Neural cell (in vitro differentiated cells): ENCODE results near the gene FAM168B. TPM values are rescaled to one million over a fixed set of nuclear protein-coding genes. Genes with fewer than 3 reads are reported as not detected.
A peak's percentile ranks its signal among the peaks of the same experiment; 100 is the strongest.

Experiments
- H2AFZ ChIP-seq: fragments of 200-600, 300-800 bp; sonication (generic), shearing (Covaris generic); 2 replicates; pipeline ENCODE4 v1.6.0; 2014; ENCODE audit warnings: low read depth, mild to moderate bottlenecking, antibody characterized with exemption, low read length, moderate library complexity
- H3F3A ChIP-seq: fragments of 200-600 bp; shearing (Covaris generic); 2 replicates; pipeline ENCODE4 v1.6.1; 2016; ENCODE audit warnings: mild to moderate bottlenecking, moderate library complexity, mixed read lengths, antibody characterized with exemption, low read length; ENCODE audit not compliant: insufficient read depth, poor library complexity, severe bottlenecking
- H3K27ac ChIP-seq: fragments of 200-600, 300-800 bp; sonication (generic), shearing (Covaris generic); 2 replicates; pipeline ENCODE4 v1.5.1; 2014; ENCODE audit warnings: mild to moderate bottlenecking, low read length, moderate library complexity
- H3K27me3 ChIP-seq: fragments of 300-800, 200-600 bp; sonication (generic), shearing (Covaris generic); 2 replicates; pipeline ENCODE4 v1.6.0; 2014; ENCODE audit warnings: mild to moderate bottlenecking, low read depth, low read length, moderate library complexity; ENCODE audit not compliant: insufficient read depth
- H3K36me3 ChIP-seq: fragments of 300-800, 200-600 bp; sonication (generic), shearing (Covaris generic); 2 replicates; pipeline ENCODE4 v1.5.1; 2014; ENCODE audit warnings: mild to moderate bottlenecking, antibody characterized with exemption, low read length, moderate library complexity; ENCODE audit not compliant: insufficient read depth
- H3K4me2 ChIP-seq: fragments of 300-800, 200-600 bp; sonication (generic), shearing (Covaris generic); 2 replicates; pipeline ENCODE4 v1.6.0; 2014; ENCODE audit warnings: mild to moderate bottlenecking, low read length
- H3K4me3 ChIP-seq: fragments of 300-800, 200-600 bp; sonication (generic), shearing (Covaris generic); 2 replicates; pipeline ENCODE4 v1.5.1; 2014; ENCODE audit warnings: mild to moderate bottlenecking, low read length, moderate library complexity
- H3K79me2 ChIP-seq: fragments of 200-600 bp; shearing (Covaris generic); replicated peaks from 2 replicates; pipeline ENCODE4 v1.6.0; 2014; ENCODE audit warnings: mild to moderate bottlenecking, low read length, moderate library complexity; ENCODE audit not compliant: insufficient read depth
- H3K9ac ChIP-seq: fragments of 300-800, 200-600 bp; sonication (generic), shearing (Covaris generic); 2 replicates; pipeline ENCODE4 v1.6.1; 2016; ENCODE audit warnings: mild to moderate bottlenecking, low read length, mixed read lengths
- H3K9me2 ChIP-seq: fragments of 200-600 bp; shearing (Covaris generic); 2 replicates; pipeline ENCODE4 v1.6.1; 2016; ENCODE audit warnings: mild to moderate bottlenecking, low read length, mixed read lengths; ENCODE audit not compliant: insufficient read depth
- H3K9me3 ChIP-seq: fragments of 200-600, 300-800 bp; sonication (generic), shearing (Covaris generic); 2 replicates; pipeline ENCODE4 v1.6.1; 2016; ENCODE audit warnings: mild to moderate bottlenecking, mixed run types, low read length, moderate library complexity, mixed read lengths
- H4K20me1 ChIP-seq: fragments of 200-600 bp; shearing (Covaris generic); 2 replicates; pipeline ENCODE4 v1.6.1; 2016; ENCODE audit warnings: mild to moderate bottlenecking, mixed run types; ENCODE audit not compliant: insufficient read depth
- CTCF ChIP-seq: fragments of 450-650 bp; IDR thresholded peaks from 2 replicates; pipeline ENCODE4 v1.5.1; 2014; ENCODE audit warnings: antibody characterized with exemption, mild to moderate bottlenecking, moderate library complexity; ENCODE audit not compliant: poor library complexity, severe bottlenecking
- EP300 ChIP-seq: fragments of 450-650 bp; conservative IDR thresholded peaks from 2 replicates; pipeline ENCODE4 v1.6.1; 2014; ENCODE audit warnings: antibody characterized with exemption, mild to moderate bottlenecking, moderate library complexity; ENCODE audit not compliant: poor library complexity, severe bottlenecking
- EZH2 ChIP-seq: fragments of 200-600, 300-800 bp; shearing (Covaris generic), sonication (generic); IDR thresholded peaks from 2 replicates; pipeline ENCODE4 v1.6.1; 2014; ENCODE audit warnings: antibody characterized with exemption, low read length, borderline replicate concordance, mild to moderate bottlenecking; ENCODE audit not compliant: insufficient read depth, poor library complexity, severe bottlenecking
- MXI1 ChIP-seq: fragments of 450-650 bp; conservative IDR thresholded peaks from 2 replicates; pipeline ENCODE4 v1.6.1; 2014; ENCODE audit warnings: antibody characterized with exemption, mild to moderate bottlenecking; ENCODE audit not compliant: poor library complexity, severe bottlenecking
- RAD21 ChIP-seq: fragments of 450-650 bp; conservative IDR thresholded peaks from 2 replicates; pipeline ENCODE4 v1.6.1; 2014; ENCODE audit warnings: antibody characterized with exemption, mild to moderate bottlenecking, moderate library complexity
- SMC3 ChIP-seq: fragments of 450-650 bp; conservative IDR thresholded peaks from 2 replicates; pipeline ENCODE4 v1.6.1; 2014; ENCODE audit warnings: antibody characterized with exemption, mild to moderate bottlenecking, moderate library complexity; ENCODE audit not compliant: poor library complexity
- TAF1 ChIP-seq: IDR thresholded peaks from 2 replicates; pipeline ENCODE4 v1.6.1; 2012; ENCODE audit warnings: low read depth
- polyA plus RNA-seq: library from polyadenylated mRNA; depleted of rRNA; stranded (reverse); fragments of >200 nt; gene quantifications from 2 replicates; pipeline ENCODE4 v1.2.3, GENCODE V29; 2014

Gene FAM168B
- polyA plus RNA-seq, 1 donor from 2014 or later = 162 TPM

GRCh38 chr2:131010566-131010965 is 82.7 kb downstream of the FAM168B start:
- H3K4me3 ChIP-seq = no peak overlapping the region
- no peaks in the 10 kb centered on the region for H3K36me3 ChIP-seq
- no peak overlapping the region for H3K4me2 ChIP-seq
- no peaks in the 10 kb centered on the region for H3K27me3 ChIP-seq
- H3K9ac ChIP-seq = no peak overlapping the region
- no peaks in the 10 kb centered on the region for H3K79me2 ChIP-seq
- no peaks in the 10 kb centered on the region for H3K9me3 ChIP-seq
- H3F3A ChIP-seq = no peaks in the 10 kb centered on the region
- no peak overlapping the region for H2AFZ ChIP-seq
- no peak overlapping the region for H3K27ac ChIP-seq
- H3K9me2 ChIP-seq = no peaks in the 10 kb centered on the region
- TF ChIP-seq TAF1 (no peak), RAD21 (no peak)
- H4K20me1 ChIP-seq = no peaks in the 10 kb centered on the region

- no peak overlapping the region for H2AFZ ChIP-seq
- no peak overlapping the region for H3K4me2 ChIP-seq
- no peaks in the 10 kb centered on the region for H3F3A ChIP-seq
- no peaks in the 10 kb centered on the region for H3K79me2 ChIP-seq
- no peak overlapping the region for H3K9ac ChIP-seq
- H3K9me2 ChIP-seq = no peaks in the 10 kb centered on the region
- no peaks in the 10 kb centered on the region for H4K20me1 ChIP-seq
- H3K27ac ChIP-seq = no peak overlapping the region
- H3K4me3 ChIP-seq = no peak overlapping the region
- H3K27me3 ChIP-seq = no peaks in the 10 kb centered on the region
- H3K9me3 ChIP-seq = no peaks in the 10 kb centered on the region
- no peak for TF ChIP-seq SMC3
- TF ChIP-seq RAD21 = no peak
- TF ChIP-seq EZH2 = no peak
- no peak for TF ChIP-seq MXI1
- no peak for TF ChIP-seq CTCF
- no peaks in the 10 kb centered on the region for H3K36me3 ChIP-seq
Observed at GRCh38 chr2:131009713-131010475, 83.4 kb downstream of the FAM168B start.

GRCh38 chr2:131008967-131009366 is 84.3 kb downstream of the FAM168B start:
- Histone ChIP-seq H3K27ac (no peak overlapping the region), H3K4me3 (no peak overlapping the region), H3K36me3 (no peaks in the 10 kb centered on the region), H3K4me2 (no peak overlapping the region), H3K9ac (no peak overlapping the region), H2AFZ (no peak overlapping the region), H4K20me1 (no peaks in the 10 kb centered on the region), H3K9me3 (no peaks in the 10 kb centered on the region), H3K27me3 (no peaks in the 10 kb centered on the region), H3K79me2 (no peaks in the 10 kb centered on the region), H3F3A (no peaks in the 10 kb centered on the region), H3K9me2 (no peaks in the 10 kb centered on the region)
- TF ChIP-seq EZH2 (no peak), EP300 (peak; percentile 23)
